GM12878 (cell line): ENCODE measurements around the gene SCAMP1. TPM values are rescaled to one million over a fixed set of nuclear protein-coding genes. Genes with fewer than 3 reads are reported as not detected.

Experiments
- ATAC-seq: fragments of 200-7000 bp; cut with Tn5 transposase; 3 replicates; pipeline ENCODE4 v1.9.1; 2020; ENCODE audit warnings: mild to moderate bottlenecking, moderate library complexity
- BruUV-seq: library from RNA; stranded (reverse); fragments of 400-500 nt; replicated peaks from 2 replicates; lab custom pipeline; 2021; lab: Mats Ljungman, UMichigan
- CTCF ChIA-PET: fragments of 300-600 bp; sonication (Branson Sonifier 250); formaldehyde crosslinking; extraction: SDS; loops from one replicate; lab custom pipeline; 2021; ENCODE audit warnings: inconsistent platforms; lab: Yijun Ruan, JAX
- POLR2A ChIA-PET: fragments of 350-600 bp; formaldehyde crosslinking; extraction: SDS; loops from one replicate; lab custom pipeline; 2021; ENCODE audit warnings: inconsistent platforms; lab: Charles Lee
- RAD21 ChIA-PET: fragments of 300-600 bp; sonication (Branson Sonifier 250); formaldehyde crosslinking; loops from one replicate; lab custom pipeline; 2023; ENCODE audit warnings: antibody characterized with exemption; ENCODE audit not compliant: unreplicated experiment; lab: Charles Lee
- SMC1A ChIA-PET: fragments of 300-600 bp; sonication (Branson Sonifier 250); formaldehyde crosslinking; loops from one replicate; lab custom pipeline; 2023; ENCODE audit not compliant: unreplicated experiment, uncharacterized antibody; lab: Charles Lee
- DNase-seq: peaks from one replicate; pipeline ENCODE4 v3.0.0-alpha.2; 2011; ENCODE audit warnings: low read depth, low spot score
- FAIRE-seq: peaks from 3 replicates; lab custom pipeline; 2011; peaks lifted over from hg19 to GRCh38; lab: Jason Lieb, UNC
- H2AFZ ChIP-seq: 2 replicates; pipeline ENCODE4 v1.6.0; 2011; ENCODE audit warnings: low read depth, low read length, control low read depth; ENCODE audit not compliant: control insufficient read depth
- H3K27ac ChIP-seq: 2 replicates; pipeline ENCODE4 v1.5.1; 2011; ENCODE audit warnings: control low read depth; ENCODE audit not compliant: control insufficient read depth, insufficient read depth
- H3K27me3 ChIP-seq, 2 experiments: replicated peaks in 1 of 2; 2 replicates each; pipeline versions ENCODE4 v1.6.0 to v1.6.1; 2011; ENCODE audit warnings: low read length in 1 of 2; ENCODE audit not compliant: control insufficient read depth in 2 of 2, insufficient read depth in 2 of 2
- H3K36me3 ChIP-seq, 2 experiments: 2 replicates each; pipeline ENCODE4 v1.5.1; 2011; ENCODE audit warnings: low read length in 1 of 2; ENCODE audit not compliant: control insufficient read depth in 2 of 2, insufficient read depth in 2 of 2
- H3K4me1 ChIP-seq: 2 replicates; pipeline ENCODE4 v1.6.1; 2011; ENCODE audit warnings: mild to moderate bottlenecking, low read length, moderate library complexity, mixed read lengths; ENCODE audit not compliant: control insufficient read depth, insufficient read depth
- H3K4me2 ChIP-seq: 2 replicates; pipeline ENCODE4 v1.6.0; 2011; ENCODE audit warnings: control low read depth; ENCODE audit not compliant: control insufficient read depth, insufficient read depth
- H3K4me3 ChIP-seq: fragments of 200-600 bp; sonication (generic); 2 replicates; pipeline ENCODE4 v1.5.1; 2016
- H3K79me2 ChIP-seq: 2 replicates; pipeline ENCODE4 v1.6.0; 2011; ENCODE audit warnings: low read length; ENCODE audit not compliant: control insufficient read depth, insufficient read depth
- H3K9ac ChIP-seq: 2 replicates; pipeline ENCODE4 v1.8.0; 2011; ENCODE audit warnings: low read length, control low read depth, mixed read lengths; ENCODE audit not compliant: control insufficient read depth, insufficient read depth
- H3K9me3 ChIP-seq: replicated peaks from 3 replicates; pipeline ENCODE4 v1.5.1; 2011; ENCODE audit warnings: mild to moderate bottlenecking, low read length; ENCODE audit not compliant: control insufficient read depth, insufficient read depth
- H4K20me1 ChIP-seq: 2 replicates; pipeline ENCODE4 v1.6.0; 2011; ENCODE audit not compliant: control insufficient read depth, insufficient read depth
- CEBPB ChIP-seq, 2 experiments: fragments of 150-350 bp in 1 of 2; IDR thresholded peaks; 2 replicates each; pipeline ENCODE4 v1.6.1; 2012 to 2014; ENCODE audit warnings: low read depth in 2 of 2, low read length in 2 of 2, borderline replicate concordance in 1 of 2, inconsistent platforms in 1 of 2
- HSF1 ChIP-seq: fragments of 150-350 bp; IDR thresholded peaks from 2 replicates; pipeline ENCODE4 v1.6.1; 2014; ENCODE audit warnings: mild to moderate bottlenecking, low read depth, low read length
- JUNB ChIP-seq: IDR thresholded peaks from 2 replicates; pipeline ENCODE4 v1.6.1; 2016; ENCODE audit warnings: antibody characterized with exemption, mild to moderate bottlenecking
- MEF2B ChIP-seq: fragments of 450-650 bp; IDR thresholded peaks from 2 replicates; pipeline ENCODE4 v1.6.1; 2018; ENCODE audit warnings: mild to moderate bottlenecking, moderate library complexity; ENCODE audit not compliant: partially characterized antibody, poor library complexity, severe bottlenecking
- NRF1 ChIP-seq: conservative IDR thresholded peaks from 2 replicates; pipeline ENCODE4 v1.6.1; 2011; ENCODE audit warnings: mild to moderate bottlenecking, low read depth, low read length, improper control_type of control experiment
- RAD21 ChIP-seq: IDR thresholded peaks from 2 replicates; pipeline ENCODE4 v1.6.1; 2011; ENCODE audit warnings: mild to moderate bottlenecking, low read depth, low read length, moderate library complexity; ENCODE audit not compliant: insufficient read depth
- RAD51 ChIP-seq: fragments of 450-650 bp; IDR thresholded peaks from 2 replicates; pipeline ENCODE4 v1.6.1; 2016; ENCODE audit warnings: moderate library complexity, mild to moderate bottlenecking, inconsistent platforms
- SMC3 ChIP-seq: IDR thresholded peaks from 2 replicates; pipeline ENCODE4 v1.6.1; 2011; ENCODE audit warnings: low read length, improper control_type of control experiment, borderline replicate concordance
- ZNF207 ChIP-seq: fragments of 450-650 bp; IDR thresholded peaks from 2 replicates; pipeline ENCODE4 v1.6.1; 2014; ENCODE audit warnings: antibody characterized with exemption, mild to moderate bottlenecking, borderline replicate concordance
- ZNF217 ChIP-seq: fragments of 450-650 bp; IDR thresholded peaks from 2 replicates; pipeline ENCODE4 v1.6.1; 2017; ENCODE audit warnings: antibody characterized with exemption, mild to moderate bottlenecking
- ZNF274 ChIP-seq: IDR thresholded peaks from one replicate; pipeline ENCODE4 v1.8.0; 2011; ENCODE audit not compliant: insufficient read length, insufficient read depth
- WGBS: methylation state at CpG from one replicate; pipeline ENCODE4 v1.1.6; 2016; ENCODE audit warnings: low lambda C conversion rate; ENCODE audit not compliant: insufficient replicate concordance, insufficient coverage; ENCODE audit errors: missing lambda C conversion rate; 5-methylcytosine and 5-hydroxymethylcytosine counted together
- in situ Hi-C: fragments of 300-500 bp; cut with MboI; formaldehyde crosslinking; loops from 9 replicates; pipeline ENCODE4 v1.14.3; 2018; ENCODE audit warnings: mixed read lengths
- intact Hi-C: fragments of 100-400 bp; cut with micrococcal nuclease; formaldehyde crosslinking; loops from one replicate; pipeline ENCODE4 v1.14.2; 2022; ENCODE audit not compliant: unreplicated experiment
- polyA plus RNA-seq, 11 experiments: library from polyadenylated mRNA; depleted of rRNA in 4 of 11; unstranded in 6 of 11; stranded (reverse) in 5 of 11; fragments of >200 nt; fragmentation: Nextera tagmentation in 4 of 11; fragmentation: Illumina TruSeq in 1 of 11; extraction: Ambion mirVana in 4 of 11; extraction: Trizol in 1 of 11; gene quantifications; 1 replicate in 1 of 11; 2 replicates in 10 of 11; pipeline versions ENCODE4 v1.2.1 to v1.2.3, GENCODE V29; 2011 to 2016; ENCODE audit warnings: inconsistent platforms in 2 of 11, missing spikeins in 2 of 11, low read depth in 1 of 11
- total RNA-seq, 4 experiments: library from RNA; depleted of rRNA in 3 of 4; stranded (reverse); fragments of >200 nt in 3 of 4; fragmentation: Illumina TruSeq in 1 of 4; extraction: Trizol in 1 of 4; gene quantifications; 2 replicates each; pipeline versions ENCODE4 v1.2.1 to v1.2.3, GENCODE V29; 2013 to 2021

SCAMP1 gene
- total and polyA plus RNA-seq, 10 of the 15 experiments (the other 5 are each of a cell fraction or from before 2014, with no cell fraction given) = 6.4 to 27.9 (median 20.0) TPM

- 65% methylated on average over 3 of the region's 3 CpGs for WGBS
- Histone ChIP-seq H3K36me3 (no peaks in the 10 kb centered on the region), H3K79me2 (peaks cover 10% of the 10 kb centered on the region), H3K9me3 (no peaks in the 10 kb centered on the region), H2AFZ (no peak overlapping the region), H3K4me2 (no peak overlapping the region), H4K20me1 (no peaks in the 10 kb centered on the region), H3K9ac (no peak overlapping the region), H3K27ac (no peak overlapping the region), H3K4me1 (peaks cover 2% of the 10 kb centered on the region; the same call in 1 of the 2 replicates), H3K27me3 (no peaks in the 10 kb centered on the region), H3K4me3 (no peak overlapping the region)
- ChIA-PET POLR2A (interaction anchor here (0.7 to 1.5 kb wide), 3 partner anchors 11 to 66 kb away, joined by 3 to 6 read pairs (median 6); no protein-coding TSS in a partner anchor), RAD21 (no interaction called here), CTCF (interaction anchor here (1.4 kb wide), 1 partner anchor 10 kb away, joined by 4 read pairs; no protein-coding TSS in a partner anchor), SMC1A (interaction anchor here (0.9 to 1.3 kb wide), 6 partner anchors 12 to 93 kb away, joined by 3 to 4 read pairs (median 3); partner anchors contain the start of gene SCAMP1)
- FAIRE-seq = no peak
- ATAC-seq = peak; percentile 54
- BruUV-seq = no TSS peak
- TF ChIP-seq ZNF217 (no peak), CEBPB (IDR thresholded peaks at IDR 0.05; ENCODE audit: borderline replicate concordance in 1 of 2, low read depth in 2 of 2, low read length in 2 of 2) (no peak), RAD21 (no peak), ZNF274 (no peak), RAD51 (peak; percentile 22; the same call in 1 of the 2 replicates), JUNB (peak; percentile 36; the same call in 1 of the 2 replicates), NRF1 (no peak), ZNF207 (no peak), MEF2B (no peak), SMC3 (no peak), HSF1 (no peak)
- in situ Hi-C loops (no loop called here), intact Hi-C loops (no loop called here)
- DNase-seq = no peak
Observed at GRCh38 chr5:78377056-78377717, 16.8 kb downstream of the SCAMP1 start.
